GM23338 (cell line): ENCODE results near the gene DMKN. TPM values are rescaled to one million over a fixed set of nuclear protein-coding genes. Genes with fewer than 3 reads are reported as not detected.

ENCODE experiments used
- CREB1 ChIP-seq: fragments of 250-450 bp; sonication (Bioruptor Pico); IDR thresholded peaks from 2 replicates; pipeline ENCODE4 v1.5.0; 2020; ENCODE audit warnings: low read depth, mild to moderate bottlenecking, moderate library complexity
- EZH2 ChIP-seq: fragments of 200-600 bp; sonication (generic); IDR thresholded peaks from one replicate; pipeline ENCODE4 v1.8.0; 2017; ENCODE audit warnings: antibody characterized with exemption, mild to moderate bottlenecking, low read depth; ENCODE audit not compliant: unreplicated experiment
- REST ChIP-seq: IDR thresholded peaks from one replicate; pipeline ENCODE4 v1.6.1; 2018; ENCODE audit warnings: antibody characterized with exemption; ENCODE audit not compliant: unreplicated experiment
- STAT1 ChIP-seq: IDR thresholded peaks from one replicate; pipeline ENCODE4 v1.6.1; 2016; ENCODE audit warnings: antibody characterized with exemption; ENCODE audit not compliant: unreplicated experiment
- ZNF331 ChIP-seq: fragments of 250-450 bp; sonication (Bioruptor Pico); IDR thresholded peaks from 2 replicates; pipeline ENCODE4 v1.5.0; 2020; ENCODE audit warnings: low read depth, mild to moderate bottlenecking, moderate library complexity
- ZNF462 ChIP-seq: fragments of 250-450 bp; sonication (Bioruptor Pico); IDR thresholded peaks from 2 replicates; pipeline ENCODE4 v1.5.0; 2020; ENCODE audit warnings: mild to moderate bottlenecking, moderate library complexity
- polyA plus RNA-seq: library from polyadenylated mRNA; unstranded; fragments of >200 nt; fragmentation: Nextera tagmentation; extraction: Ambion mirVana; gene quantifications from 2 replicates; pipeline ENCODE4 v1.2.1, GENCODE V29; 2016
- total RNA-seq: library from RNA; depleted of rRNA; stranded (reverse); fragments of >200 nt; shearing (Covaris generic); gene quantifications from 2 replicates; pipeline ENCODE4 v1.2.3, GENCODE V29; 2014

DMKN gene
- total and polyA plus RNA-seq, 2 experiments from 2014 or later, result 259 to 569 TPM

GRCh38 chr19:35558400-35559280, 45.2 kb upstream of the DMKN start (continued):
- TF ChIP-seq ZNF462 (CRISPR knock-in tag), result no peak
- TF ChIP-seq CREB1 (CRISPR knock-in tag), result no peak
- no peak for TF ChIP-seq EZH2
- no peak for TF ChIP-seq ZNF331
- TF ChIP-seq REST, result no peak
- no peak for TF ChIP-seq STAT1
